HG02943 (cell line): Measurements from ENCODE around the gene FCF1.
"Not testable (repeated sequence)": the region's sequence is repeated elsewhere in the genome, so short reads cannot be mapped to it uniquely, and the experiment has no call there.

Experiments
- ATAC-seq: cut with Tn5 transposase; IDR thresholded peaks from one replicate; pipeline ENCODE4 v1.9.1; 2021; ENCODE audit warnings: mild to moderate bottlenecking, low read depth, moderate library complexity; ENCODE audit not compliant: unreplicated experiment

FCF1 gene

DNA sequence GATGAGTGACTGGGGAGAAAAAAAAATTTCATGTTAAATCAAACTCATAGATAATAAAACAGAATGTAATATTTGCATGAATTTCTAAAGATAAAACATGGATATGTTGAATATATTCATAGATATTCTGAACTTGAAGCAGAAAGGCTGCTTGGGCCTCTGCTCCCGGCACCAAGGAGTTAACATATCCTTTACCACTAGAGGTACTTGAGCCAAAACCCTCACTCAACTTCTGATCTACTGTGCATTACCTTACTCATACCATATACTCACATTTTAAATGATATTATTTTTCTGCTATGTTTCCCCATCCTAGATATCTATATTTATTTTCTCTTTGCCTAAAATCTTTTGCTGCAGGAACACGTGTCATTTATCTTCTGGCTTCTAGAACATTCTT is 15.0 kb upstream of the FCF1 start:
- ATAC-seq = no peak

- ATAC-seq = no peak
These were observed 14.5 kb upstream of the FCF1 start for GRCh38 chr14:74698465-74698864.

DNA sequence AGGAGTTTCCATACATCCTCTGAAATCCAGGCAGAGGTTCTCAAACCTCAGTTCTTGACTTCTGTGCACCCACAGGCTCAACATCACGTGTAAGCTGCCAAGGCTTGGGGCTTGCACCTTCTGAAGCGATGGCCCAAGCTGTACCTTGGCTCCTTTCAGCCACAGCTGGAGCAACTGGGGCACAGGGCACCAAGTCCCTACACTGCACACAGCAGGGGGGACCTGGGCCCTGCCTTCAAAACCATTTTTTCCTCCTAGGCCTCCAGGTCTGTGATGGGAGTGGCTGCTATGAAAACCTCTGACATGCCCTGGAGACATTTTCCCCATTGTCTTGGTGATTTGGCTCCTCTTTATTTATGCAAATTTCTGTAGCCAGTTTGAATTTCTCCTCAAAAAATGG is 10.7 kb upstream of the FCF1 start:
- ATAC-seq = no peak

DNA sequence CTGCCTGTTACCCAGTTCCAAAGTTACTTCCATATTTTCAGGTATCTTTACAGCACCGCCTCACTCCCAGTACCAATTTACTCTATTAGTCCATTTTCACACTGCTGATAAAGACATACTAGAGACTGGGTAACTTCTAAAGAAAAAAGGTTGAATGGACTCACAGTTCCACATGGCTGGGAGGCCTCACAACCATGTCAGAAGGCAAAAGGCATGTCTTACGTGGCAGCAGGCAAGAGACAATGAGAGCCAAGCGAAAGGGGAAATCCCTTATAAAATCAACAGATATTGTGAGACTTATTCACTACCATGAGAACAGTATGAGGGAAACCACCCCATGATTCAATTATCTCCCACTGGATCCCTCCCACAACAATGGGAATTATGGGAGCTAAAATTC is 9.9 kb upstream of the FCF1 start:
- ATAC-seq = no peak

- ATAC-seq = no peak
These were observed 8.3 kb upstream of the FCF1 start for GRCh38 chr14:74704656-74705055.

GRCh38 chr14:74705613-74706500 is 7.1 kb upstream of the FCF1 start:
- ATAC-seq = no peak

GRCh38 chr14:74710480-74710879 is 2.5 kb upstream of the FCF1 start:
- no peak for ATAC-seq

DNA sequence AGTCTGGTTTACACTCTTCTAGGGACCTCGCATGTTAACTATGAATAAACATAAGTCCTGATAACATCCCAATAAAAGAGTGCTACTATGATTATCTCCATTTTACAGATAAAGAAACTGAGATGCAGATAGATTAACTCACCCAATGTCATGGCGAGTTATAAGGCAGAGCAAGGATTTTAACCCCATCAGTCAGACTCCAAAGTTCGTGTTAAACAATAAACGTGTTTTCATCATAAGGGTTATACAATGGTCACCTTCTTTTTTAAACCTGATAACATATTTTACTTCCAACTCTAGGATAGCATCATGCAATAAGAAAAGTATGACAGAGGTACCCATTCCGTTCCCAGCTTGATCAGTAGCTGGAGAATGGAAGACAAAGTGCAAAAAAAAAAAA is 1.3 kb upstream of the FCF1 start:
- ATAC-seq = no peak

- no peak for ATAC-seq
These were observed 421 bp downstream of the FCF1 start for GRCh38 chr14:74713395-74713735.

DNA sequence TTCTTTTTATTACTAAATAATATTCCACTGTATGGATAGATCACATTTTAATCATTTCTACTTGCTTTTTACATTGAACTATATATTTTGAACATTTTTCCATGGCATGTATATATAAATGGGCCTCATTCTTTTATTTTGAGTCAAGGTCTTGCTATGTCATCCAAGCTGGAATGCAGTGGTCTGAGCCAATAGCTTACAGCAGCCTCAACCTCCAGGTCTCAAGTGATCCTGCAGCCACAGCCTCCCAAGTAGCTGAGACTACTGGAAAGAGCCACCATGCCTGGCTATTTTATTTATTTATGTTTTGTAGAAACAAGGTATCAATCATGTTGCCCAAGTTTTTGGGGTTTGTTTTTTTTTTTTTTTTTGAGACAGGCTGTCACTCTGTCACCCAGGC is 7.6 kb downstream of the FCF1 start:
- no peak for ATAC-seq

GRCh38 chr14:74723134-74723533 is 10.2 kb downstream of the FCF1 start:
- no peak for ATAC-seq

- no peak for ATAC-seq
These were observed 19.4 kb downstream of the FCF1 start for GRCh38 chr14:74732387-74732786.

DNA sequence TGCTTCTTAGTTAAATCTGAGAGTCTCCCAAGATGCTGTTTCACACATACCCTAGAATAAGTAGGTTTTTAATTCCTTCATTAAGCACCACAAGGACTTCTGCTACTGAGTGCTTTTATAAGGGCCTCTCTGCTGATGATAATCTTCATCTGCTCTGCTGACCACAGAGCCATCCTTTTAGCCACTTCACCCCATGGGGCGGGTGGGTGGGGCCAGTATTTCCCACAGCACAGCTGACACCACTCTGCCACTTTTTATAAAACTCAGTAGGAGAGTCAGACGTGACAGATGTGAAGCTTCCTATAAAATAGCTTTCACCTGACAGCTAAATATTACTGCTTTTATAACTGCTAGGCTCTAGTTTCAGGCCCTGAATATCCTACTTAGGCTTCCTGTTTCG is 20.3 kb downstream of the FCF1 start:
- ATAC-seq = no peak

GRCh38 chr14:74735125-74735524 is 22.2 kb downstream of the FCF1 start:
- ATAC-seq = no peak

DNA sequence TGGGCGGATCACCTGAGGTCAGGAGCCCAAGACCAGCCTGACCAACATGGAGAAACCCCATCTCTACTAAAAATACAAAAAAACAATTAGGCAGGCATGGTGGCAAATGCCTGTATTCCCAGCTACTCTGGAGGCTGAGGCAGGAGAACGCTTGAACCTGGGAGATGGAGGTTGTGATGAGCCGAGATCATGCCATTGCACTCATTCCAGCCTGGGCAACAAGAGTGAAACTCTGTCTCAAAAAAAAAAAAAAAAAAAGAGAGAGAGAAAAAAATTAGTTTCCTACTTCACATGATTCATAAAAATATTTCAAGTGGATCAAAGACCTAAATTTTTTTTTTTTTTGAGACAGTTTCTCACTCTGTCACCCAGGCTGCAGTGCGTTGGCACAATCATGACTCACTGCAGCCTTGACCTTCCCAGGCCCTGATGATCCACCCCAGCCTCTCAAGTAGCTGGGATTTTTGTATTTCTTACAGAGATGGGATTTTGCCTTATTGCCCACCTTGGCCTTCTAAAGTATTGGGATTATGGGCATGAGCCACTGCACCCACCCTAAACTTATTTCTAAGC is 24.9 kb downstream of the FCF1 start:
- no peak for ATAC-seq

DNA sequence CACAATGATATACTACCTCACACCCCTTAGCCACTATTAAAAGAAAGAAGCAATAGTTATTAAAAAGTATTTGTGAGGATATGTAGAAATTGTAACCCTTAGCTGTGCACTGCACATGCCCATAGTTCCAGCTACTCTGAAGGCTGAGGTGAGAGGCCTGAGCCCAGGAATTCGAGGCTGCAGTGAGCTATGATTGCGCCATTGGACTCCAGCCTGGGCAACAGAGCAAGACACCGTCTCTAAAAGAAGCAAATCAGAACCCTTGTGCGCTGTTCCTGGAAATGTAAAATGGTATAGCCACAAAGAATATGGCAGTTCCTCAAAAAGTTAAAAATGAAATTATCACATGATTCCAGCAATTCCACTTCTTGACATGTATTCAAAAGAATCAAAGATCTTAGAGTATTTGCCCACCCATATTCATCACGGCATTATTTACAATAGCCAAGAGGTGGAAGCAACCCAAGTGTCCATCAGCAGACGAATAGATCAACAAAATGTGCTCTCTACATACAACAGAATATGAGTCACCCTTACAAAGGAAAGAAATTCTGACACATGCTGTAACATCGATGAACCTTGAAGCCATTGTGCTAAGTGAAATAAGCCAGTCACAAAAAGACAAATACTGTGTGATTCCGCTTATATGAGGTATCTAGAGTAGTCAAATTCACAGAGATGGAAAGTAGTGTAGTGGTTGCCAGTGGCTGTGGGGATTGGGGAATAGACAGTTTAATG is 26.5 kb downstream of the FCF1 start:
- no peak for ATAC-seq

DNA sequence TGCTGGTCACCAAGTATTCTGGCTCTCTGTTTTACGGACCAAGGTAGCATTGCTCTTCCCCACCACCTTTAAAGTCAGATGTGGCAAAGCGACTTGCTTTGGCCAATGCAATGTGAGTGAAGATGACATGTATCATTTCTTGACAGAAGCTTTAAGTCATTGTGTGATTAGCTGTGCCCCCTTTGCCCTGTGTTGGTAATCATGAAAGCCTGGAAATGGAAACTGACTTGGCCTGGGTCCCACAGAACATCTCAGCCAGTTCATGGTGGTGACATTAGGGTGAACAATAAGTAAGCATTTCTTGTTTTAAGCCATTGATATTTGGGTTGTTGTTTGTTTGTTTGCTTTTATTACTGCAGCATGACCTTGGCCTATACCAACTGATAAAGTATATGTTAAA is 34.3 kb downstream of the FCF1 start:
- ATAC-seq = no peak

GRCh38 chr14:74754157-74754556 is 41.2 kb downstream of the FCF1 start:
- ATAC-seq = no peak

DNA sequence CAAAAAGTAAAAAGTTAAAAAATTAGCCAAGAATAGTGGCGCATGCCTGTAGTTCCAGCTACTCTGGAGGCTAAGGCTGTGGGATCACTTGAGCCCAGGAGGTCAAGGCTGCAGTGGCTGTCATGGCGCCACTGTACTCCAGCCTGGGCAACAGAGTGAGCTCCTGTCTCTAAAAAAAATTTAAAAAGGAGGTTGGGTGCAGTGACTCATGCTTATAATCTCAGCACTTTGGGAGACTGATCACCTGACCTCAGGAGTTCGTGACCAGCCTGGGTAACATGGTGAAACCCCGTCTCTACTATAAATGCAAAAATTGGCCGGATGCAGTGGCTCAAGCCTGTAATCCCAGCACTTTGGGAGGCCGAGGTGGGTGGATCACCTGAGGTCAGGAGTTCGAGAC is 42.0 kb downstream of the FCF1 start:
- ATAC-seq = no peak

DNA sequence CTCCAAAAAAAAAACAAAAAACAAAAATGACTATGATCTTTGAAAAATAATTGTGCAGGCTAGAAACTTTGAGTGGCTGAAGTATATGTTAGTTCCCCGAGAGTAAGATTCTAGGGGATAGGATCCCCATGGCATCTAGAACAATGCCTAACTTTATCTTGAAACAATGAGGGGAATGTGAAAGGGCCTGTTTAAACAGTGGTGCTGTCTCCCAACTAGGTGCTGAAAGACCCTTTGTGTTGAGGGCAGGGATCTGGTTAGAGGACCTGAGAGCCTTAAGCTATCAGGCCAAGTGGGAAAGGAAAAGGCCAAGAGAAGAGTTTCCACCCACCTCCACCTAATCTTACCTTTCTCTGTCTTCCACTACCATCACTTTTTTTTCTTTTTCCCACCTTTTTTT is 43.4 kb downstream of the FCF1 start:
- no peak for ATAC-seq

DNA sequence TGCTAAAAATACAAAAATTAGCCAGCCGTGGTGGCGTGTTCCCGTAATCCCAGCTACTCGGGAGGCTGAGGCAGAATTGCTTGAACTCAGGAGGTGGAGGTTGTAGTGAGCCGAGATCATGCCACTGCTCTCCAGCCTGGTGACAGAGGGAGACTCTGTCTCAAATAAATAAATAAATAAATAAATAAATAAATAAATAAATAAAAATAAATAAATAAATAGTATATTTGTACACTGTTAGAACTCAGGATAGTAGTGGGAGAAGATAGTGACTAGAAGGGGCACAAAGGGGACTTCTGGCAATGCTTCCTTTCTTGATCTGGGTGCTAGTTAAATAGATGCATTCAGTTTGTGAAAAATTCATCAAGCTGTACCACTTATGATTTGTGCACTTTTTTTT is 45.6 kb downstream of the FCF1 start:
- ATAC-seq = not testable (repeated sequence)
